Thyroid gland (tissue), 4 donors: Measurements from ENCODE around the gene USP28. TPM values are rescaled to one million over a fixed set of nuclear protein-coding genes. Genes with fewer than 3 reads are reported as not detected.

Source experiments
- DNase-seq, 2 donors: peaks; one replicate each; pipeline ENCODE4 v3.0.0-alpha.2; 2019
- H3K27ac ChIP-seq, 3 donors: fragments of 200-600 bp; sonication (generic); 1 replicate in 2 of 3; 2 replicates in 1 of 3; pipeline ENCODE4 v1.5.1; 2016 to 2019; ENCODE audit warnings: mild to moderate bottlenecking in 1 of 3, moderate library complexity in 1 of 3
- H3K27me3 ChIP-seq: fragments of 200-600 bp; sonication (generic); one replicate; pipeline ENCODE4 v1.5.1; 2019
- H3K36me3 ChIP-seq, 2 donors: fragments of 200-600 bp; sonication (generic); one replicate each; pipeline ENCODE4 v1.5.1; 2016 to 2019
- H3K4me1 ChIP-seq, 2 donors: fragments of 200-600 bp; sonication (generic); one replicate each; pipeline ENCODE4 v1.5.1; 2017 to 2019
- H3K4me3 ChIP-seq, 3 donors: fragments of 200-600 bp; sonication (generic); replicated peaks in 1 of 3; 1 replicate in 2 of 3; 2 replicates in 1 of 3; pipeline ENCODE4 v1.5.1; 2016; ENCODE audit warnings: mild to moderate bottlenecking in 1 of 3
- H3K9me3 ChIP-seq: fragments of 200-600 bp; sonication (generic); one replicate; pipeline ENCODE4 v1.5.1; 2017
- CTCF ChIP-seq, 6 experiments: fragments of 200-600 bp in 3 of 6; fragments of 450-650 bp in 3 of 6; sonication (generic) in 3 of 6; IDR thresholded peaks; one replicate each; pipeline ENCODE4 v1.5.1; 2016 to 2019; ENCODE audit warnings: antibody characterized with exemption in 6 of 6, mild to moderate bottlenecking in 2 of 6, inconsistent platforms in 1 of 6, moderate library complexity in 1 of 6
- POLR2A ChIP-seq, 2 donors: fragments of 450-650 bp; IDR thresholded peaks; one replicate each; pipeline ENCODE4 v1.6.1; 2017; ENCODE audit warnings: antibody characterized with exemption in 2 of 2, mild to moderate bottlenecking in 2 of 2, moderate library complexity in 1 of 2
- WGBS, 2 donors: methylation state at CpG; one replicate each; pipeline ENCODE4 v1.1.5; 2017; 5-methylcytosine and 5-hydroxymethylcytosine counted together
- intact Hi-C: fragments of 100-400 bp; cut with DNase I; formaldehyde crosslinking; loops from one replicate; pipeline ENCODE4 v1.15.1; 2023
- total RNA-seq, 4 donors: library from RNA; depleted of rRNA; stranded (reverse); fragments of >200 nt; gene quantifications; one replicate each; pipeline ENCODE4 v1.2.3, GENCODE V29; 2016

The USP28 gene
- total RNA-seq, 4 donors from 2014 or later = 15.3 to 36.7 (median 26.2) TPM

DNA sequence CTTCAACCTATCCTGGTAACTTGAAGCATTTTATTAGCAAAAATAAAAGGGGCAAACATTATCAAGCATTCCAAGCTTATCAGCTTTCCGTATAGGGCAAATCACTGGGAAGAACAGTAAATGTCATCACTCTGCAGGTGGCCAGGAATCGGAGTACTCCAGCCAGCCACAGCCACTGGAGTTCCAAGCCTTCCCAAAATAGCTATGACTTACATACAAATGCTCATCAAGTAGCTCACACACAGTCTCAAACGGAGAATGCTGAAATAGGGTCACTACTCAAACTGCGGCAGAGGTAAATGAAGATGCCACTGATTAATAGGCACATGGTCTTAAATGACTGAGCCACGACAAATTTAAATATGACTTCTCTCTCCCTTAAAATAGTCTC lies 2.1 kb downstream of the USP28 start:
- Histone ChIP-seq H3K4me3 (no peak overlapping the region), H3K36me3 (no peaks in the 10 kb centered on the region), H3K9me3 (no peaks in the 10 kb centered on the region), H3K27me3 (no peaks in the 10 kb centered on the region), H3K4me1 (peaks cover 8 to 9% of the 10 kb centered on the region in 2 donors), H3K27ac (no peak overlapping the region)
- TF ChIP-seq POLR2A (IDR thresholded peaks at IDR 0.05) = no peak
- no peak for TF ChIP-seq CTCF (IDR thresholded peaks at IDR 0.05)
- WGBS, 2 donors = 57 to 58% methylated on average over 5 of the region's 5 CpGs
- no peak for DNase-seq
- intact Hi-C loops = no loop called here

DNA sequence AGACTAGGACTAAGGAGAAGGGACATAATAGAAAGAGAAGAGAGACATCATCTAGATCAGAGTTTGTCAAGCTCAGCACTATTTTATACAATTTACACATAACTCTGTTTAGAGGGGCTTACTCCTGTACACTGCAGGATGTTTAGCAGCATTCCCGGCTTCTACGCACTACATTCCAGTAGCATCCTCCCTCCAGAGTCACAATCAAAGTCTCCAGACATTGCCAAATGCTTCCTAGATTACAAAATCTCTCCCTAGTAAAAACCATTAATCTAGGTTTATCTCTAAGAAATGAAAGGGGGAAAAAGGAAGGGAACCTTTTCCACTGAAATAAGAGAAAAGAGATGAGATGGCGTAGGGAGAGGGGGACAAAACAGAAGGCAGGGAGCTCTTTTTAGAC lies 4.0 kb downstream of the USP28 start:
- TF ChIP-seq CTCF (IDR thresholded peaks at IDR 0.05) (no peak), POLR2A (IDR thresholded peaks at IDR 0.05) (no peak)
- Histone ChIP-seq H3K36me3 (no peaks in the 10 kb centered on the region), H3K4me3 (no peak overlapping the region), H3K27ac (no peak overlapping the region), H3K4me1 (peaks cover 8 to 9% of the 10 kb centered on the region in 2 donors), H3K9me3 (no peaks in the 10 kb centered on the region), H3K27me3 (no peaks in the 10 kb centered on the region)
- DNase-seq = no peak
- 90 to 92% methylated on average over 3 of the region's 3 CpGs for WGBS, 2 donors
- intact Hi-C loops = no loop called here

- intact Hi-C loops = no loop called here
Measured at GRCh38 chr11:113867843-113868503, 7.4 kb downstream of the USP28 start.

DNA sequence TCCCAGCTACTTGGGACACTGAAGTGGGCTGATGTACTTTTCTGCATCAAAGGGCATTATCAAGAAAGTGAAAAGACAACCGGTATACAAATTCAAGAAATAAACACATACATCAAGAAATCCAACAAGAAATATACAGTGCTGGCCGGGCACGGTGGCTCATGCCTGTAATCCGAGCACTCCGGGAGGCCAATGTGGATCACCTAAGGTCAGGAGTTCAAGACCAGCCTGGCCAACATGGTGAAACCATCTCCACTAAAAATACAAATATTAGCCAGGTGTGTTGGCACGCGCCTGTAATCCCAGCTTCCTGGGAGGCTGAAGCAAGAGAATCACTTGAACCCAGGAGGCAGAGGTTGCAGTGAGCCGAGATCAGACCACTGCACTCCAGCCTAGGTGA lies 9.5 kb downstream of the USP28 start:
- Histone ChIP-seq H3K27ac (no peak overlapping the region), H3K27me3 (no peaks in the 10 kb centered on the region), H3K9me3 (no peaks in the 10 kb centered on the region), H3K4me3 (no peak overlapping the region), H3K36me3 (no peaks in the 10 kb centered on the region), H3K4me1 (no peaks in the 10 kb centered on the region)
- intact Hi-C loops = no loop called here
- DNase-seq = no peak
- 90 to 96% methylated on average over 8 of the region's 8 CpGs for WGBS, 2 donors
- TF ChIP-seq CTCF (IDR thresholded peaks at IDR 0.05) = no peak

More at GRCh38 chr11:113867843-113868503, 7.4 kb downstream of the USP28 start:
- no peak for DNase-seq
- no peaks in the 10 kb centered on the region for H3K36me3 ChIP-seq
- no peaks in the 10 kb centered on the region for H3K27me3 ChIP-seq
- H3K9me3 ChIP-seq = no peaks in the 10 kb centered on the region
- H3K4me1 ChIP-seq = peaks cover 3 to 6% of the 10 kb centered on the region in 2 donors
- 86 to 92% methylated on average over 3 of the region's 3 CpGs for WGBS, 2 donors
- H3K27ac ChIP-seq = no peak overlapping the region
- TF ChIP-seq POLR2A (IDR thresholded peaks at IDR 0.05) (no peak), CTCF (IDR thresholded peaks at IDR 0.05) (no peak)
- no peak overlapping the region for H3K4me3 ChIP-seq

DNA sequence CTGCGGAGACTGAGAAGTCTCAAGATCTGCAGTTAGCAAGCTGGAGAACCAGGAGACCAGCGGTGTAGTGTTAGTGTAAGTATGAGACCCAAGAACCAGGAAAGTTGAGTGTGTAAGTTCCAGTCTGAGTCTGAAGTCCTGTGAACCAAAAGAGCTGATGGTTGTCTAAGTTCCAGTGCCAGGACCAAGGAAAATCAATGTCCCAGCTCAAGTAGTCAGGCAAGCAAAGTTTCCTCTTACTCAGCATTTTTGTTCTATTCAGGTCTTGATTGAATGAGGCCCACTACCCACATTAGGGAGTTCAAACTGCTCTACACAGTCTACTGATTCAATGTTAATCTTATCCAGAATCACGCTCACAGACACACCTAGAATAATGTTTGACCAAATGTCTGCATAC lies 11.0 kb downstream of the USP28 start:
- H3K9me3 ChIP-seq = no peaks in the 10 kb centered on the region
- no peaks in the 10 kb centered on the region for H3K27me3 ChIP-seq
- H3K36me3 ChIP-seq = no peaks in the 10 kb centered on the region
- intact Hi-C loops = no loop called here
- no peak overlapping the region for H3K27ac ChIP-seq
- 97 to 99% methylated on average over 3 of the region's 3 CpGs for WGBS, 2 donors
- TF ChIP-seq POLR2A (IDR thresholded peaks at IDR 0.05) = no peak
- no peak for TF ChIP-seq CTCF (IDR thresholded peaks at IDR 0.05)
- H3K4me1 ChIP-seq = no peaks in the 10 kb centered on the region
- no peak overlapping the region for H3K4me3 ChIP-seq
- no peak for DNase-seq
